ENCODE results near the gene PCBP1. TPM values are rescaled to one million over a fixed set of nuclear protein-coding genes. Genes with fewer than 3 reads are reported as not detected.
"Not testable (repeated sequence)": the region's sequence is repeated elsewhere in the genome, so short reads cannot be mapped to it uniquely, and the experiment has no call there.

The PCBP1 gene
- total and polyA plus RNA-seq, 9 of the 15 experiments (the other 6 are each of a cell fraction or from before 2014, with no cell fraction given) = 19.2 to 407 (median 78.1) TPM

- TF ChIP-seq KDM5B (IDR thresholded peaks at IDR 0.05; ENCODE audit: insufficient replicate concordance, low read depth, low read length) (no peak), SMAD3 (CRISPR knock-in tag; conservative IDR thresholded peaks at IDR 0.05) (no peak), ZNF398 (CRISPR knock-in tag; IDR thresholded peaks at IDR 0.05) (no peak)
Observed at GRCh38 chr2:70050631-70051425, 36.4 kb upstream of the PCBP1 start (continued).

DNA sequence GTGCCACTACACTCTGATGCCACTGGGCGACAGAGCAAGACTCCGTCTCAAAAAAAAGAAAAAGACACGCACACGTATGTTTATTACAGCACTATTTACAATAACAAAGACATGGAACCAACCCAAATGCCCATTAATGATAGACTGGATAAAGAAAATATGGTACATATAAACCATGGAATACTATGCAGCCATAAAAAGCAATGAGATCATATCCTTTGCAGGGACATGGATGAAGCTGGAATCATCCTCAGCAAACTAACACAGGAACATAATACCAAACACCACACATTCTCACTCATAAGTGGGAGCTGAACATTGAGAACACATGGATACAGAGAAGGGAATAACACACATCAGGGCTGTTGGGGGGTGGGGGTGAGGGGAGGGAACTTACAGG lies 32.0 kb upstream of the PCBP1 start:
- DNase-seq (ENCODE audit: extremely low read depth in 1 of 4, low spot score in 3 of 4); H3K9me1 ChIP-seq (ENCODE audit: control insufficient read depth, insufficient read depth, low read length); CTCF ChIA-PET (ENCODE audit: low intra/inter-chr PET ratio); intact Hi-C loops (cut with micrococcal nuclease); H2AFZ ChIP-seq (ENCODE audit: low read depth, low read length); in situ Hi-C loops (cut with MboI); H3K9ac ChIP-seq (ENCODE audit: insufficient read depth in 1 of 2, low read depth in 2 of 2, low read length in 2 of 2); H3K4me3 ChIP-seq; H3K4me1 ChIP-seq (replicated peaks in 1 of 2; ENCODE audit: control insufficient read depth in 2 of 2, insufficient read depth in 2 of 2, low read length in 2 of 2); FAIRE-seq; BruUV-seq (replicated peaks); H3K79me2 ChIP-seq (ENCODE audit: control insufficient read depth, insufficient read depth, low read length); H3K27me3 ChIP-seq (ENCODE audit: control insufficient read depth in 2 of 2, insufficient read depth in 2 of 2, low read length in 2 of 2); H3K9me3 ChIP-seq (replicated peaks; ENCODE audit: control insufficient read depth, insufficient read depth, low read depth, low read length); H3K27ac ChIP-seq (ENCODE audit: extremely low read depth, low read depth, low read length); H3K4me2 ChIP-seq (ENCODE audit: insufficient read depth, low read length); H4K20me1 ChIP-seq (replicated peaks; ENCODE audit: control insufficient read depth, insufficient read depth, low read length); ATAC-seq: not testable (repeated sequence)
- 91% methylated on average over 4 of the region's 4 CpGs for WGBS (ENCODE audit: insufficient coverage, low coverage, missing lambda C conversion rate)
- peak; percentile 77 for TF ChIP-seq ZNF146 (CRISPR knock-in tag; IDR thresholded peaks at IDR 0.05; ENCODE audit: unreplicated experiment)
- POLR2A ChIA-PET = interaction anchor here (1.1 kb wide), 1 partner anchor 13 kb away, joined by 3 read pairs; no protein-coding TSS in a partner anchor
- peaks cover 27% of the 10 kb centered on the region for H3K36me3 ChIP-seq (ENCODE audit: control insufficient read depth, insufficient read depth, low read length)

All from K562 (cell line).